A549 (cell line): ENCODE data around the gene TMF1. TPM values are rescaled to one million over a fixed set of nuclear protein-coding genes. Genes with fewer than 3 reads are reported as not detected.

Experiments
- ATAC-seq, 2 experiments: fragments of 200-7000 bp in 1 of 2; fragments of >200 bp in 1 of 2; cut with Nextera tagmentation in 1 of 2; cut with Tn5 transposase in 1 of 2; 3 replicates each; pipeline versions ENCODE4 v1.8.0 to v1.9.1; 2018 to 2020; ENCODE audit warnings: mild to moderate bottlenecking in 1 of 2, moderate library complexity in 1 of 2
- CTCF ChIA-PET: fragments of 300-600 bp; sonication (Branson Sonifier 250); formaldehyde crosslinking; extraction: SDS; loops from one replicate; lab custom pipeline; 2021; ENCODE audit warnings: antibody characterized with exemption, inconsistent platforms; lab: Yijun Ruan, JAX
- POLR2A ChIA-PET: fragments of 350-600 bp; formaldehyde crosslinking; extraction: SDS; loops from one replicate; lab custom pipeline; 2021; ENCODE audit warnings: antibody characterized with exemption, inconsistent platforms; lab: Yijun Ruan, JAX
- DNase-seq, 2 experiments: peaks; one replicate each; pipeline versions ENCODE4 v3.0.0 to v3.0.0-alpha.2; 2011 to 2016; ENCODE audit warnings: low read depth in 1 of 2, low spot score in 1 of 2
- FAIRE-seq: peaks from 2 replicates; lab custom pipeline; 2011; peaks lifted over from hg19 to GRCh38; lab: Jason Lieb, UNC
- H3K27ac ChIP-seq, 2 experiments: fragments of >200 bp; sonication (Bioruptor Twin); formaldehyde crosslinking; 3 replicates each; pipeline ENCODE4 v1.5.1; 2016 to 2017
- H3K4me1 ChIP-seq: fragments of >200 bp; sonication (Bioruptor Twin); formaldehyde crosslinking; 3 replicates; pipeline ENCODE4 v1.6.1; 2016
- H3K4me2 ChIP-seq: fragments of >200 bp; sonication (Bioruptor Twin); formaldehyde crosslinking; 3 replicates; pipeline ENCODE4 v1.6.1; 2016
- H3K4me3 ChIP-seq: fragments of >200 bp; sonication (Bioruptor Twin); formaldehyde crosslinking; 3 replicates; pipeline ENCODE4 v1.5.1; 2016
- H3K9me3 ChIP-seq: fragments of >200 bp; sonication (Bioruptor Twin); formaldehyde crosslinking; 3 replicates; pipeline ENCODE4 v1.6.1; 2016
- BCL3 ChIP-seq: fragments of >200 bp; sonication (Bioruptor Twin); formaldehyde crosslinking; IDR thresholded peaks from 3 replicates; pipeline ENCODE4 v1.6.1; 2016
- BHLHE40 ChIP-seq: IDR thresholded peaks from 2 replicates; pipeline ENCODE4 v1.6.1; 2012; ENCODE audit warnings: low read depth, low read length, inconsistent platforms
- CBX8 ChIP-seq: fragments of 200-600 bp; sonication (generic); IDR thresholded peaks from 2 replicates; pipeline ENCODE4 v1.6.1; 2016
- CHD2 ChIP-seq: fragments of 150-350 bp; IDR thresholded peaks from 2 replicates; pipeline ENCODE4 v1.6.1; 2014; ENCODE audit warnings: low read length; ENCODE audit not compliant: partially characterized antibody
- CHD4 ChIP-seq: fragments of 200-600 bp; sonication (generic); IDR thresholded peaks from 2 replicates; pipeline ENCODE4 v1.6.1; 2016; ENCODE audit warnings: antibody characterized with exemption, mild to moderate bottlenecking, borderline replicate concordance
- EHF ChIP-seq: fragments of 250-450 bp; sonication (Bioruptor Pico); IDR thresholded peaks from 2 replicates; pipeline ENCODE4 v1.5.0; 2020; ENCODE audit warnings: mild to moderate bottlenecking
- EHMT2 ChIP-seq: fragments of 200-600 bp; sonication (generic); IDR thresholded peaks from 2 replicates; pipeline ENCODE4 v1.6.1; 2016; ENCODE audit warnings: antibody characterized with exemption, low read depth, mild to moderate bottlenecking, moderate library complexity
- ELK1 ChIP-seq: fragments of 150-350 bp; IDR thresholded peaks from 2 replicates; pipeline ENCODE4 v1.6.1; 2014; ENCODE audit warnings: low read depth, mild to moderate bottlenecking, low read length
- FOXS1 ChIP-seq: fragments of 250-450 bp; sonication (Bioruptor Pico); IDR thresholded peaks from 2 replicates; pipeline ENCODE4 v1.5.0; 2020; ENCODE audit warnings: mild to moderate bottlenecking, moderate library complexity
- GATA3 ChIP-seq: IDR thresholded peaks from 2 replicates; pipeline ENCODE4 v1.6.1; 2012; ENCODE audit warnings: borderline replicate concordance
- HDAC2 ChIP-seq: fragments of 200-600 bp; sonication (generic); IDR thresholded peaks from 2 replicates; pipeline ENCODE4 v1.6.1; 2016
- HES2 ChIP-seq: fragments of >200 bp; sonication (Bioruptor Twin); formaldehyde crosslinking; IDR thresholded peaks from 2 replicates; pipeline ENCODE4 v1.6.1; 2016
- HEYL ChIP-seq: fragments of 250-450 bp; sonication (Bioruptor Pico); IDR thresholded peaks from 2 replicates; pipeline ENCODE4 v1.8.0; 2021; ENCODE audit warnings: mild to moderate bottlenecking, moderate library complexity
- HMGXB4 ChIP-seq: fragments of 250-450 bp; sonication (Bioruptor Pico); IDR thresholded peaks from 2 replicates; pipeline ENCODE4 v1.5.0; 2021; ENCODE audit warnings: mild to moderate bottlenecking, moderate library complexity, borderline replicate concordance
- HOXA7 ChIP-seq: fragments of 250-450 bp; sonication (Bioruptor Pico); IDR thresholded peaks from 2 replicates; pipeline ENCODE4 v1.5.0; 2020; ENCODE audit warnings: mild to moderate bottlenecking, moderate library complexity
- HOXB13 ChIP-seq: fragments of 250-450 bp; sonication (Bioruptor Pico); IDR thresholded peaks from 2 replicates; pipeline ENCODE4 v1.5.0; 2020; ENCODE audit warnings: low read depth, mild to moderate bottlenecking, moderate library complexity
- HOXB5 ChIP-seq: fragments of 250-450 bp; sonication (Bioruptor Pico); IDR thresholded peaks from 2 replicates; pipeline ENCODE4 v1.5.0; 2020; ENCODE audit warnings: mild to moderate bottlenecking, moderate library complexity
- JUN ChIP-seq, 2 experiments: fragments of >200 bp; sonication (Bioruptor Twin); formaldehyde crosslinking; IDR thresholded peaks; 2 replicates in 1 of 2; 3 replicates in 1 of 2; pipeline ENCODE4 v1.6.1; 2016 to 2017
- KDM5A ChIP-seq: fragments of 200-600 bp; sonication (generic); IDR thresholded peaks from 2 replicates; pipeline ENCODE4 v1.6.1; 2016; ENCODE audit warnings: antibody characterized with exemption, mild to moderate bottlenecking
- MYC ChIP-seq: IDR thresholded peaks from 2 replicates; pipeline ENCODE4 v1.6.1; 2012; ENCODE audit warnings: mild to moderate bottlenecking, inconsistent platforms, low read length, improper control_type of control experiment, borderline replicate concordance
- POLR2A ChIP-seq: IDR thresholded peaks from 2 replicates; pipeline ENCODE4 v1.6.1; 2012; ENCODE audit warnings: mild to moderate bottlenecking, low read length
- POLR2AphosphoS2 ChIP-seq: conservative IDR thresholded peaks from 2 replicates; pipeline ENCODE4 v1.6.1; 2012; ENCODE audit warnings: low read length, improper control_type of control experiment, inconsistent platforms
- RAD21 ChIP-seq, 2 experiments: fragments of >200 bp in 1 of 2; sonication (Bioruptor Twin) in 1 of 2; formaldehyde crosslinking in 1 of 2; IDR thresholded peaks in 1 of 2; conservative IDR thresholded peaks in 1 of 2; 2 replicates in 1 of 2; 3 replicates in 1 of 2; pipeline ENCODE4 v1.6.1; 2012 to 2018; ENCODE audit warnings: inconsistent platforms in 1 of 2
- RCOR1 ChIP-seq: fragments of 150-350 bp; IDR thresholded peaks from 2 replicates; pipeline ENCODE4 v1.6.1; 2014; ENCODE audit warnings: antibody characterized with exemption, low read length, low read depth
- RNF2 ChIP-seq: fragments of 200-600 bp; sonication (generic); IDR thresholded peaks from 2 replicates; pipeline ENCODE4 v1.6.1; 2016; ENCODE audit warnings: low read depth, mild to moderate bottlenecking, antibody characterized with exemption, moderate library complexity, borderline replicate concordance
- SREBF2 ChIP-seq: fragments of 450-650 bp; IDR thresholded peaks from 2 replicates; pipeline ENCODE4 v1.6.1; 2014; ENCODE audit warnings: mild to moderate bottlenecking, moderate library complexity
- TFCP2L1 ChIP-seq: fragments of 250-450 bp; sonication (Bioruptor Pico); IDR thresholded peaks from 2 replicates; pipeline ENCODE4 v1.5.0; 2021; ENCODE audit warnings: mild to moderate bottlenecking
- ZFP36 ChIP-seq: fragments of 450-650 bp; IDR thresholded peaks from 2 replicates; pipeline ENCODE4 v1.6.1; 2014; ENCODE audit warnings: borderline replicate concordance; ENCODE audit not compliant: partially characterized antibody
- WGBS: methylation state at CpG from one replicate; pipeline ENCODE4 v1.1.6; 2017; ENCODE audit errors: missing lambda C conversion rate; 5-methylcytosine and 5-hydroxymethylcytosine counted together
- polyA plus RNA-seq, 4 experiments: library from polyadenylated mRNA; depleted of rRNA in 3 of 4; stranded (reverse); fragments of >200 nt; fragmentation: RNase III in 1 of 4; extraction: RNeasy Plus Mini Kit Qiagen cat#74134 plus additional on column Dnase treatment in 1 of 4; gene quantifications; 2 replicates in 3 of 4; 3 replicates in 1 of 4; pipeline ENCODE4 v1.2.3, GENCODE V29; 2011 to 2017

Gene TMF1
- polyA plus RNA-seq, 2 of the 4 experiments (the other 2 are of a cell fraction), result 13.7 to 17.2 TPM

- peak overlapping the region; percentile 91 to 99 for H3K27ac ChIP-seq
- 5% methylated on average over 8 of the region's 29 CpGs for WGBS
- peaks cover 53% of the 10 kb centered on the region for H3K4me1 ChIP-seq
- TF ChIP-seq TFCP2L1 (CRISPR knock-in tag) (no peak), RNF2 (no peak), HMGXB4 (no peak), POLR2AphosphoS2 (no peak), RCOR1 (no peak), EHF (CRISPR knock-in tag) (no peak), ELK1 (no peak), CHD2 (no peak), HEYL (no peak), HDAC2 (no peak), KDM5A (no peak), HOXB5 (CRISPR knock-in tag) (no peak), POLR2A (no peak), RAD21 (conservative IDR thresholded peaks at IDR 0.05 in 1 of 2, IDR thresholded peaks at IDR 0.05 in 1 of 2) (no peak), HOXA7 (CRISPR knock-in tag) (no peak), MYC (no peak), SREBF2 (no peak)
- TF ChIP-seq, all 56 proteins: peak for 0
- FAIRE-seq, result no peak
- ChIA-PET POLR2A (interaction anchor here (0.6 kb wide), 1 partner anchor 27 kb away, joined by 3 read pairs; the partner anchor contains the start of gene TMF1), CTCF (no interaction called here)
- H3K4me3 ChIP-seq, result peak overlapping the region; percentile 82
- no peaks in the 10 kb centered on the region for H3K9me3 ChIP-seq
- ATAC-seq, result peak; percentile 54 to 55; a peak in 4 of 6 replicates
- DNase-seq, result no peak
- H3K4me2 ChIP-seq, result peak overlapping the region; percentile 89
Measured at GRCh38 chr3:69079269-69080159, 27.4 kb upstream of the TMF1 start.

GRCh38 chr3:69072928-69073327 lies 20.8 kb upstream of the TMF1 start:
- CTCF ChIA-PET, result no interaction called here
- no peak for FAIRE-seq
- no peak overlapping the region for H3K27ac ChIP-seq
- no peaks in the 10 kb centered on the region for H3K9me3 ChIP-seq
- DNase-seq, result no peak
- 90% methylated on average over 3 of the region's 3 CpGs for WGBS
- POLR2A ChIA-PET, result no interaction called here
- H3K4me2 ChIP-seq, result no peak overlapping the region
- H3K4me3 ChIP-seq, result no peak overlapping the region
- TF ChIP-seq GATA3, result no peak
- no peak for TF ChIP-seq HOXA7 (CRISPR knock-in tag)
- no peak for TF ChIP-seq POLR2A
- TF ChIP-seq HOXB5 (CRISPR knock-in tag), result no peak
- no peak for TF ChIP-seq HOXB13 (CRISPR knock-in tag)
- no peak for TF ChIP-seq HEYL
- no peak for TF ChIP-seq HES2
- peaks cover 3% of the 10 kb centered on the region; the same call in 2 of the 3 replicates for H3K4me1 ChIP-seq
- ATAC-seq, result no peak

GRCh38 chr3:69066121-69066520 lies 14.0 kb upstream of the TMF1 start:
- no peak for TF ChIP-seq BHLHE40
- no peak for TF ChIP-seq EHMT2
- TF ChIP-seq BCL3, result no peak
- TF ChIP-seq CHD4, result no peak
- no peak for TF ChIP-seq JUN (IDR thresholded peaks at IDR 0.05)
- no peak for TF ChIP-seq FOXS1 (CRISPR knock-in tag)
- TF ChIP-seq CBX8, result no peak
- TF ChIP-seq ZFP36, result no peak
- ATAC-seq (no peak), DNase-seq (no peak), FAIRE-seq (no peak)
- 94% methylated on average over 4 of the region's 4 CpGs for WGBS
- no peak overlapping the region for H3K4me2 ChIP-seq
- ChIA-PET CTCF (no interaction called here), POLR2A (no interaction called here)
- H3K9me3 ChIP-seq, result no peaks in the 10 kb centered on the region
- no peak overlapping the region for H3K4me3 ChIP-seq
- H3K4me1 ChIP-seq, result no peaks in the 10 kb centered on the region
- no peak overlapping the region for H3K27ac ChIP-seq
